ENCODE results near the gene NOP14.

DNA sequence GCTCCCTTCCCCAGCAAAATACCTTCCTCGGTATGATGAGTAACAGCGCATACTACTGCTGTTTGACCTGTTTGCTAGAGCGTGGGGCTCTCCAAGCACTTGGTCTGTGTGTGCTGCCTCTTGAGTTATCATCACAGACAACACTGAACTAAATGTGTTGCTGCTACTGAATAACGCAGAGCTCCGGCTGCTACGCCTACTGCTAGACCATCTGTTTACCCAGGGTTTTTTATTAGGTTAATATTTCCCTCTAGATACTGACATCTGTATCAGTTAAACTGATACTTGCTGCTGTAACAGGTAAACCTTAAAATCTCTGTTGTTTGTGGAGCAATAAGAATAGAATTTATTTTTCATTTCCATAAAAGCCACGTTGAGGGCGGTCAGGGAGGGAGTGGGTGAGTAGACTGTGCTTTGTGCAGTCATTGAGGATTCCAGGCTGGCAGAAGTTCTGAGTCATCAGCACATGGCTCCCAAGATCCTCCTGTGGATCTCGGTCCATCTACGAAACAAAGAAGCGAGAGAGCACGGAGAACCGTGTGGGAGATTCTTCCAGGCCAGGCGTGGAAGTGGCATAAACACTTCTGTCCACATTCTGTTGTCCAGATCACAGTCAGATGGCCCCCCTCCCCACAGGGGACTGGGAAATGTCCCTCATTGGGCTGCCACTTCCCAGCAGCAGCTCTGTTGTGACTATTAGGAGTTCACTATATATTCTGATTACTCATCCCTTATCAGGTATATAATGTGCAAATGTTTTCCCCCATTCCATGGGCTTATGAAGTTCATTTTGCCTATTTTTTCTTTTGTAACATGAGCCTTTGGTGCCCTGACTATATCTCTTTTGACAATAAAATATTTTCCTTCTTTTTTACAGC lies 14.2 kb upstream of the NOP14 start:
- TF ChIP-seq YY1 (tag by site-specific recombination; IDR thresholded peaks at IDR 0.05) (no peak), ZNF707 (tag by site-specific recombination; IDR thresholded peaks at IDR 0.05) (no peak), ZNF239 (tag by site-specific recombination; IDR thresholded peaks at IDR 0.05) (no peak)
- TF ChIP-seq, protein P1, sequence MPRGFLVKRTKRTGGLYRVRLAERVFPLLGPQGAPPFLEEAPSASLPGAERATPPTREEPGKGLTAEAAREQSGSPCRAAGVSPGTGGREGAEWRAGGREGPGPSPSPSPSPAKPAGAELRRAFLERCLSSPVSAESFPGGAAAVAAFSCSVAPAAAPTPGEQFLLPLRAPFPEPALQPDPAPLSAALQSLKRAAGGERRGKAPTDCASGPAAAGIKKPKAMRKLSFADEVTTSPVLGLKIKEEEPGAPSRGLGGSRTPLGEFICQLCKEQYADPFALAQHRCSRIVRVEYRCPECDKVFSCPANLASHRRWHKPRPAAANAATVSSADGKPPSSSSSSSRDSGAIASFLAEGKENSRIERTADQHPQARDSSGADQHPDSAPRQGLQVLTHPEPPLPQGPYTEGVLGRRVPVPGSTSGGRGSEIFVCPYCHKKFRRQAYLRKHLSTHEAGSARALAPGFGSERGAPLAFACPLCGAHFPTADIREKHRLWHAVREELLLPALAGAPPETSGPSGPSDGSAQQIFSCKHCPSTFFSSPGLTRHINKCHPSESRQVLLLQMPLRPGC (tag by site-specific recombination; IDR thresholded peaks at IDR 0.05), result no peak

Measured in HEK293 (cell line).